Fibroblast of the aortic adventitia (primary cell): ENCODE results near the gene AUTS2. TPM values are rescaled to one million over a fixed set of nuclear protein-coding genes. Genes with fewer than 3 reads are reported as not detected.

ENCODE experiments used
- DNase-seq: peaks from one replicate; pipeline ENCODE4 v3.0.0-alpha.2; 2010; ENCODE audit warnings: low read depth
- H3K4me3 ChIP-seq: 2 replicates; pipeline ENCODE4 v1.5.1; 2011; ENCODE audit warnings: low read depth, mild to moderate bottlenecking, control low read depth, low read length, moderate library complexity
- CTCF ChIP-seq: IDR thresholded peaks from 2 replicates; pipeline ENCODE4 v1.5.1; 2011; ENCODE audit warnings: mild to moderate bottlenecking, low read length, control low read depth, inconsistent platforms; ENCODE audit not compliant: insufficient read depth
- total RNA-seq: library from RNA; depleted of rRNA; stranded (reverse); fragments of >200 nt; gene quantifications from 2 replicates; pipeline ENCODE4 v1.2.3, GENCODE V29; 2012; ENCODE audit warnings: low replicate concordance

The AUTS2 gene
- total RNA-seq, 1 donor = 10.7 TPM

GRCh38 chr7:70833726-70834125, 1235.5 kb downstream of the AUTS2 start:
- DNase-seq = peak; percentile 76
- no peak for TF ChIP-seq CTCF

GRCh38 chr7:70834424-70834823, 1236.1 kb downstream of the AUTS2 start:
- TF ChIP-seq CTCF = no peak
- DNase-seq = no peak
- no peak overlapping the region for H3K4me3 ChIP-seq

More at GRCh38 chr7:70833726-70834125, 1235.5 kb downstream of the AUTS2 start:
- no peak overlapping the region for H3K4me3 ChIP-seq

DNA sequence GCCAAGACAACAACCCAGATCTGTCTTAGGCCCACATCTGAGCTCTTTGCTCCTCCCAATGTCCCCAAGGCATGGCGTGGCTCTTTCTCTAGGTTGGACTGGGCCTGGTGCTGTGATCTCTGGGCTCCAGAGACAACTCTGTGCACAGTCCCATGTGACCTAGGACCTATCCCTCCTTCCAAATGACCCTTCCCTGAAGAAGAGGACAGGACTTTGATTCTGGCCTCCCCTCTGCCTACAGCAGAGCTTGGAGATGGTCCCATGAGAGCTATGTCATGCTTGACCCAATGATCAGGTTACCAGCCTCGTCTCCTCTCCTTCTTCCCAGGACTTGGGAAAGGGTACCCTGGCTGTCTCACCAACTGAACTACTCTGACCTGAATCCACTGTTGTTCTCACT, 1237.4 kb downstream of the AUTS2 start:
- no peak for TF ChIP-seq CTCF
- H3K4me3 ChIP-seq = no peak overlapping the region
- DNase-seq = no peak

- TF ChIP-seq CTCF = no peak
- no peak overlapping the region for H3K4me3 ChIP-seq
These were observed 1238.0 kb downstream of the AUTS2 start for GRCh38 chr7:70836279-70836678.

GRCh38 chr7:70836946-70837345, 1238.7 kb downstream of the AUTS2 start:
- DNase-seq = no peak
- no peak overlapping the region for H3K4me3 ChIP-seq
- no peak for TF ChIP-seq CTCF

More at GRCh38 chr7:70836279-70836678, 1238.0 kb downstream of the AUTS2 start:
- DNase-seq = no peak

GRCh38 chr7:70837589-70837988, 1239.3 kb downstream of the AUTS2 start:
- no peak for DNase-seq
- H3K4me3 ChIP-seq = no peak overlapping the region

More at GRCh38 chr7:70837589-70837988, 1239.3 kb downstream of the AUTS2 start:
- no peak for TF ChIP-seq CTCF
